Stromal cell of bone marrow (primary cell): Measurements from ENCODE around the gene ZBTB33.

ENCODE experiments used
- DNase-seq: peaks from one replicate; pipeline ENCODE4 v3.0.0-alpha.2; 2012; ENCODE audit warnings: low read depth

The ZBTB33 gene

GRCh38 chrX:120305531-120306141 lies 55.0 kb downstream of the ZBTB33 start:
- DNase-seq = no peak

GRCh38 chrX:120306630-120307029 lies 56.0 kb downstream of the ZBTB33 start:
- DNase-seq = no peak
